ENCODE data around the gene NOLC1.

Gene NOLC1

DNA sequence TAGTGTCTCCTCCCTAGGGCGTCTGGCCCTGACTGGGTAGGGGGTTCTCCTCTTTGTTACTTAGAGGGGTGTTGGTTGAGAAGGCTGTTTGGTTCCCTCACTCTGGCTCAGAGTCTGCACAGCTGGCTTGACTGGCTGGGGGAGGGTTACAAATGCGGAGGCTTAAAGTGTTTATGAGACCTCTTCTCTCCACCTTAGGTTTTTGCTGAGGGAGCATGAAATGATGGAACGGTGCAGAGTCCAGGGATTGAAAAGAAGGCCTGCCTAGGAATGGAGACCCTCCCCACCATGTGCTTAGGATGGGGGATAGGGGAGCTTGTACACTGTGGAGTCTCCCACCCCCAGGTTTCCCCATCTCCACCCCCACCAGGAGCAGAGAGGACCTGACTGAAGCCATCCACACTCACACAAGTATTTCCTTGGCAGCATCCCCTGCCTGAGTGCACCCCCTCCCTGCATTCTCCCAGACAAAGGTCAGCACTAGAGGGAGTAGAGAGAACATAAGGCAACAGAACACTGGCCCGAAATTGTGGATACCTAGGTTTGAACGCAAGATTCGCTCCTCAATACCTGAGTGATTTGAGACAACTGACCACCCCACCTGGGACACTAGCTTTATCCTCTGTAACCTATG is 30.3 kb upstream of the NOLC1 start:
- no peak for DNase-seq (ENCODE audit: low read depth in 3 of 3, low spot score in 1 of 3)

DNA sequence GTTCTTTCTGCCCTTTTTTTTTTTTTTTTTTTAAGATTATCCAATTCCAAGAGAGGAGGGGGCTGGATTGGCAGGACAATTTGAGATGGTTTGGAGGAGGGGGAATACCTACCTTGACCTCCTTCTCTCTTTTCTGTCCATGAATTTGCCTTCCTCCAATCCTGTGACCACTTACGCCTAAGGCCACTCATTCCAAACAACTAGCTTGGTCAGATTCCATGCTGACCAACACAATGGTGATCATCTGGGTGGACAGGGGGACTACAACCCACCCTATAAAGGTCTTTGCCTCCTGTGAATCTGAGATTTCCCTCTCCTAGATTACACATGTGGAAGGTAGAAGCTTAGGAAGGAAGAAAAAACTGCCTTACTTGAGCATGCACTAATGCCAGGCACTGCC is 29.7 kb upstream of the NOLC1 start:
- no peak for DNase-seq (ENCODE audit: low read depth in 3 of 3, low spot score in 1 of 3)

GRCh38 chr10:102123223-102123622 is 29.0 kb upstream of the NOLC1 start:
- no peak for DNase-seq (ENCODE audit: low read depth in 3 of 3, low spot score in 1 of 3)

DNA sequence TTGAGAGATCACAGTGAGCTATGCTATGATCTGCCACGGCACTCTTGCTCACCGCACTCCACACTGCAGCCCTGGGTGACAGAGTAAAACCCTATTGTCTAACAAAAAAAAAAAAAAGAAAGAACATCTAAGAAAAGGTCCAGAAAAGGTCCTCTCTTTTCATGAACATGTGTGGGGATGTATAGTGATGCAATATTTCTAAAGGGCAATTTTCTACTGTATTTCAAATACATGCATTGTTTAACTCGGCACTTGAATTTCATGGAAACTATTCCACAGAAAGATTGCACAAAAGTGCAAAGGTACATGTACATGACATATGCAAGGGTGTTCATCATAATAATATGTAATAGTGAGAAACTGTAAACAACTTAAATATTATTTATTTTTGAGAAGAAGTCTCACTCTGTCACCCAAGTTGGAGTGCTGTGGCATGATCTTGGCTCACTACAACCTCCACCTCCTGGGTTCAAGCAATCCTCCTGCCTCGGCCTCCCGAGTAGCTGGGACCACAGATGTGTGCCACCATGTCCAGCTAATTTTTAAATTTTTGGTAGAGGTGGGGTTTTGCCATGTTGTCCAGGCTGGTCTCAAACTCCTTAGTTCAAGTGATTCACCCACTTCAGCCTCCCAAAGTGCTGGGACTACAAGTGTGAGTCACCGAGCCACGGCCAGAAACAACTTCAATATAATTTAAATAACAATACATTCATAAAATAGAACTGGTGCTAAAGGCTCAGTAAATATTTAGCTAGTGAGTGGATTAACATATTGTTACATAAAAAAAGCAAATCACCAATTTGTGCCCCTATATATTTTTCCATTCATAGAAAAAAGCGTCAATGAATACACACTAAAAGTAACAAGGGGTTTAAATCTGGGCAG is 20.7 kb upstream of the NOLC1 start:
- no peak for DNase-seq (ENCODE audit: low read depth in 3 of 3, low spot score in 1 of 3)

DNA sequence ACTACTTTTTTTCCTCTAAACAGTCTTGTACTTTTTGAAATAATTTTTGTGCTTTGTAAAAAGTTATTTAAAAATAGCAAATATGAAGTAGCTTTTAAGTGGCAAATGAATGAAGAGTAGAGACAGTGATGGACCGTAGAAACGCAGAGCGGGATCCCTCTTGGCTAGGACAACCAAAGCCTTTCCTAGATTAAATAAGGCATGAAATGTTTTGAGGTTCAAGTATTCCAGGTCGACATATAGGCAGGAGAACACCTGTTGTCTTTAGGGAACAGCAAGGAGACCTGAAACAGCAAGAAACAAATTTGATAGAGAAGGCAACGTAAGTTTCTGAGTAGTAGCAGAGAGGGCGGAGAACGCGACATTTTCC is 20.0 kb upstream of the NOLC1 start:
- no peak for DNase-seq (ENCODE audit: low read depth in 3 of 3, low spot score in 1 of 3)

DNA sequence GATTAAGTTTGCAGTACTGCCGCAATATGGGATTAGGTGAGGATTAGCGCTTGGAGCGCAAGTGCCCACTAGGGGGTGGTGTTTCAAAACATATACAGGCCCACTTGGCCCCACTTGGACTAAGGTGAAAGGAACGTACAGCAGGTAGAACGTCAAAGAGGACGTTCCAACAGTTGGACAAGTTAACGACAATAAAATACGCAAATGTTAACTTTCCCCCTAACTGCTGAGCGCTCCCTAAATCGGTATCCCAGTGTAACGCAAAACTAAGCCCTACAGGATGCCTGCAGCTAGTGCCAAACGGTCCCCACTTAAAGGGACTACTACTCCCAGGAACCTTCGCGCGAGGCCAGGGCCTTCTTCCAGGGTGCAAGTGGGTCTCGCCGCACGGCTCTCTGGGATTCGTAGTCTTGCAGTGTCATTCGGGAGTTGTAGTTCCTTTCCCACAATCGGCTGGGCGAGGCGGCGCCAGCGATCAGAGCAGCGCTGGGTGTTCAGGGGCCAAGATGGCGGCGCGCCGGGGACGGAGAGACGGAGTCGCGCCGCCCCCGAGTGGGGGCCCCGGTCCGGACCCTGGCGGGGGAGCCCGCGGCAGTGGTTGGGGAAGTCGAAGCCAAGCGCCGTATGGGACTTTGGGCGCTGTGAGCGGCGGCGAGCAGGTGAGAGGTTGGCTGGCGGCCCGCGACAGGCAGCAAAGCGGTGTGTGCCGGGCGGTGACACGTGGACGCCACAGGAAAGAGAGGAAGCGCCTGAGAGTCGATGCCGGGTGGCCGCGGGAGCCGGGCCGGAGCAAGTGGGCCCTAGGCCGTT is 19.4 kb upstream of the NOLC1 start, which contains the start of gene PPRC1:
Gene PPRC1, plus strand, starts transcription at position 478 of the 810 bp plus-strand sequence. Its CDS starts 29 bp downstream, at position 507.
- DNase-seq (ENCODE audit: low read depth in 3 of 3, low spot score in 1 of 3) = peak; percentile 88 to 93 (median 91)

- peak in 1 of 3 donors; percentile 58 for DNase-seq (ENCODE audit: low read depth in 3 of 3, low spot score in 1 of 3)
Observed at GRCh38 chr10:102133373-102134195, 18.6 kb upstream of the NOLC1 start.

GRCh38 chr10:102134416-102134815 is 17.8 kb upstream of the NOLC1 start:
- no peak for DNase-seq (ENCODE audit: low read depth in 3 of 3, low spot score in 1 of 3)

GRCh38 chr10:102135956-102136526 is 16.1 kb upstream of the NOLC1 start:
- no peak for DNase-seq (ENCODE audit: low read depth in 3 of 3, low spot score in 1 of 3)

- no peak for DNase-seq (ENCODE audit: low read depth in 3 of 3, low spot score in 1 of 3)
Observed at GRCh38 chr10:102139281-102140110, 12.7 kb upstream of the NOLC1 start.

- DNase-seq (ENCODE audit: low read depth in 3 of 3, low spot score in 1 of 3) = no peak
Observed at GRCh38 chr10:102140218-102140617, 12.0 kb upstream of the NOLC1 start.

DNA sequence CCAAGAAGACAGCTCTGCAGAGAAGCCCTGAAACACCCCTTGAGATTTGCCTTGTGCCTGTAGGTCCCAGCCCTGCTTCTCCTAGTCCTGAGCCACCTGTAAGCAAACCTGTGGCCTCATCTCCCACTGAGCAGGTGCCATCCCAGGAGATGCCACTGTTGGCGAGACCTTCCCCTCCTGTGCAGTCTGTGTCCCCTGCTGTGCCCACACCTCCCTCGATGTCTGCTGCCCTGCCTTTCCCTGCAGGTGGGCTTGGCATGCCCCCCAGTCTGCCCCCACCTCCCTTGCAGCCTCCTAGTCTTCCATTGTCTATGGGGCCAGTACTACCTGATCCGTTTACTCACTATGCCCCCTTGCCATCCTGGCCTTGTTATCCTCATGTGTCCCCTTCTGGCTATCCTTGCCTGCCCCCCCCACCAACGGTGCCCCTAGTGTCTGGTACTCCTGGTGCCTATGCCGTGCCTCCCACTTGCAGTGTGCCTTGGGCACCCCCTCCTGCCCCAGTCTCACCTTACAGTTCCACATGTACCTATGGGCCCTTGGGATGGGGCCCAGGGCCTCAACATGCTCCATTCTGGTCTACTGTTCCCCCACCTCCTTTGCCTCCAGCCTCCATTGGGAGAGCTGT is 11.2 kb upstream of the NOLC1 start:
- no peak for DNase-seq (ENCODE audit: low read depth in 3 of 3, low spot score in 1 of 3)

DNA sequence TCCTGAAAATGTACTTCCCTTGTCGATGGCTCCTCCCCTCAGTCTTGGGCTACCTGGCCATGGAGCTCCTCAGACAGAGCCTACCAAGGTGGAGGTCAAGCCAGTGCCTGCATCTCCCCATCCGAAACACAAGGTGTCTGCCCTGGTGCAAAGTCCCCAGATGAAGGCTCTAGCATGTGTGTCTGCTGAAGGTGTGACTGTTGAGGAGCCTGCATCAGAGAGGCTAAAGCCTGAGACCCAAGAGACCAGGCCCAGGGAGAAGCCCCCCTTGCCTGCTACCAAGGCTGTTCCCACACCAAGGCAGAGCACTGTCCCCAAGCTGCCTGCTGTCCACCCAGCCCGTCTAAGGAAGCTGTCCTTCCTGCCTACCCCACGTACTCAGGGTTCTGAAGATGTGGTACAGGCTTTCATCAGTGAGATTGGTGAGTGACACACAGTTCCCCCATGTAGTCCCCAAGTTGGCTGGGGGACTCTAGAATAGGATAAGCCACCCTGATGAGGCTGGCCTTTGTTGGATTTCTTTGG is 10.5 kb upstream of the NOLC1 start:
- DNase-seq (ENCODE audit: low read depth in 3 of 3, low spot score in 1 of 3) = no peak

DNA sequence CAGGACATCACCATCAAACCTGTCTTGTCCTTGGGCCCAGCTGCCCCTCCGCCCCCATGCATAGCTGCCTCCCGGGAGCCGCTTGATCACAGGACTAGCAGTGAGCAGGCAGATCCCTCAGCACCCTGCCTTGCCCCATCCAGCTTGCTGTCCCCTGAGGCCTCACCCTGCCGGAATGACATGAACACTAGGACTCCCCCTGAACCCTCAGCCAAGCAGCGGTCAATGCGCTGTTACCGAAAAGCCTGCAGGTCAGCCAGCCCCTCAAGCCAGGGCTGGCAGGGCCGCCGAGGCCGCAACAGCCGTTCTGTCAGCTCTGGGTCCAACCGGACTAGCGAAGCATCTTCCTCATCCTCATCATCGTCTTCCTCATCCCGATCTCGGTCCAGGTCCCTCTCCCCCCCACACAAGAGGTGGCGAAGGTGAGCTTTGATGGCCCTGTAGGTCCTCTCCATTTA is 5.2 kb upstream of the NOLC1 start:
- no peak for DNase-seq (ENCODE audit: low read depth in 3 of 3, low spot score in 1 of 3)

DNA sequence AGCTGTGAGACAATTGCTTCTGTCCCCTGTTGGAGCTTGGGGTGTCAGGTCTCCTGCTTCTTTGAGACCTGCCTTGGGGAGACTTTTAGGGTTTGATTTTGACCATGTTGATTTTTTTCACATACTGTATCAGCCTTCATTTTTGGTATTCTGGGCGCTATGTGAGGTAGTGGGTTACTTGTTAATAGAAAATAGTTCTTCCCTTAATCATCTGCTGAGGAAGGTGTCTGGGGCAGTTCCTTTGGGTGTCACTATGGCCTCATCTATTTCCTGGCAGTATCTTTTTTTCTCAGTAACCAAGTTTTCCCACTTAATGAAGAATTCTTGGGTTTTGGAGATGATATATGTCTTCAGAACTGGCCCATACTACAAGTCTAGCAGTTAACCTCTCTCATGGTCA is 4.6 kb upstream of the NOLC1 start:
- DNase-seq (ENCODE audit: low read depth in 3 of 3, low spot score in 1 of 3) = no peak

DNA sequence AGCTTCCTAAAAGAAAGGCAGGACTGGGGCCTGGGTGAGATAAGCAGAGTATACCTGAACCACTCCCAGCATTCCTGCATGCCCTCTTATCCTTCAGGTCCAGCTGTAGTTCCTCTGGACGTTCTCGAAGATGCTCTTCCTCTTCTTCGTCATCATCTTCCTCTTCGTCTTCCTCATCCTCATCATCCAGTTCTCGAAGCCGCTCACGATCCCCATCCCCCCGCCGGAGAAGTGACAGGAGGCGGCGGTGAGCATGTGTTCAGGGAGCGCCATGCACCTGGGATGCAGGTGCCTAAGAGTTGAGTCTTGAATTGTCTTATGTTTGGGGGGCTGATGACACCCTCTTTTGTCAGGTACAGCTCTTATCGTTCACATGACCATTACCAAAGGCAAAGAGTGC is 3.9 kb upstream of the NOLC1 start:
- DNase-seq (ENCODE audit: low read depth in 3 of 3, low spot score in 1 of 3) = no peak

DNA sequence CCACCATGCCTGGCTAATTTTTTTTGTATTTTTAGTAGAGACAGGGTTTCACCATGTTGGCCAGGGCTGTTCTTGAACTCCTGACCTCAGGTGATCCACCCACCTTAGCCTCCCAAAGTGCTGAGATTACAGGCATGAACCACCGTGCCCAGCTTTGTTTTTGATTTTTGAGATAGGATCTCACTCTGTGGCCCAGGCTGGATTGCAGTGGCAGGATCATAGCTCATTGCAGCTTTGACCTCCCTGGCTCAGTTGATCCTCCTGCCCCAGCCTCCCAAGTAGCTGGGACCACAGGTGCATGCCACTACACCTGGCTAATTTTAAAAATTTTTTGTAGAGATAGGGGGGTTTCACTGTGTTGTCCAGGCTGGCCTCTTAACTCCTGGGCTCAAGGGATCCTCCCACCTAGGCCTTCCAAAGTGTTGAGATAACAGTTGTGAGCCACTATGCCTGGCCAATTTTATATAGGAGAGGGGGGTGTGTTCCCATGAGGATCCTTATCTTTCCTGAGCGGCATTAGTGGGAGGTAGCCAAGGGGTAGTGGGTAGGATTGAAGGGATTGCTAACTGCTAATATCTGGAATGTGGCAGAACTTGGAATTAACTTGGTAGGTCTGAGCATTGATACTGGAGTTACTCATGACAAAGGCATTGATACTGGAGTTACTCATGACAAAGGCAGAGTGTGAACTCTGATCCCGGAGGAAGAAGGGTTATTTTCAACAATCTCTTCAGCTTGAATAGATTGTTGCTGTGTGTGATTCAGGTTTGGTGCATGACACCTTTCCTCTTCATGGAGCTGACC is 1.0 kb upstream of the NOLC1 start:
- no peak for DNase-seq (ENCODE audit: low read depth in 3 of 3, low spot score in 1 of 3)

- DNase-seq (ENCODE audit: low read depth in 3 of 3, low spot score in 1 of 3) = no peak
Observed at GRCh38 chr10:102152545-102152890, 329 bp downstream of the NOLC1 start.

Data from stimulated activated CD4-positive, alpha-beta T cell treated with anti-CD3 and anti-CD28 coated beads, TNF-alpha, amount 100 ng/mL, for 1 hour (primary cell).